Mucosa of descending colon (tissue), 3 donors: Measurements from ENCODE around the gene ZBTB8B. TPM values are rescaled to one million over a fixed set of nuclear protein-coding genes. Genes with fewer than 3 reads are reported as not detected.
A peak's percentile ranks its signal among the peaks of the same experiment; 100 is the strongest.
"Not testable (repeated sequence)": the region's sequence is repeated elsewhere in the genome, so short reads cannot be mapped to it uniquely, and the experiment has no call there.

Source experiments
- ATAC-seq: fragments of 200-7000 bp; cut with Tn5 transposase; one replicate; pipeline ENCODE4 v1.9.1; 2020; ENCODE audit warnings: mild to moderate bottlenecking, moderate library complexity
- DNase-seq, 3 donors: peaks; one replicate each; pipeline ENCODE4 v3.0.0-alpha.2; 2020
- H3K36me3 ChIP-seq: fragments of 200-600 bp; one replicate; pipeline ENCODE4 v1.8.0; 2021; ENCODE audit warnings: low read depth, mild to moderate bottlenecking
- H3K4me1 ChIP-seq: fragments of 200-600 bp; one replicate; pipeline ENCODE4 v1.8.0; 2021; ENCODE audit warnings: low read depth, mild to moderate bottlenecking
- H3K4me3 ChIP-seq: fragments of 200-600 bp; one replicate; pipeline ENCODE4 v1.8.0; 2021; ENCODE audit warnings: mild to moderate bottlenecking
- H3K9me3 ChIP-seq: fragments of 200-600 bp; one replicate; pipeline ENCODE4 v1.8.0; 2021; ENCODE audit warnings: mild to moderate bottlenecking
- intact Hi-C, 2 donors: fragments of 100-400 bp; cut with DNase I in 1 of 2; cut with micrococcal nuclease in 1 of 2; formaldehyde crosslinking; loops; one replicate each; pipeline versions ENCODE4 v1.11.0 to v1.11.1; 2022; cut with DNase I, micrococcal nuclease
- total RNA-seq, 3 donors: library from RNA; stranded (reverse); fragmentation: NEBNext Ultra II Directional in 2 of 3; extraction: Animal tissue kit (Norgen Biotek cat#: 25700) in 2 of 3; gene quantifications; one replicate each; pipeline versions ENCODE4 v1.2.1 to v1.2.4, GENCODE V29; 2021 to 2023
- TF ChIP-seq, protein P1 (sequence below): fragments of 200-600 bp; IDR thresholded peaks from one replicate; pipeline ENCODE4 v1.8.0; 2022; ENCODE audit warnings: antibody characterized with exemption, mild to moderate bottlenecking
- donor health status: DM: no; HTN: no; CAD: no; lungs with moderate emphysema.
- donor health status: DM: no; HTN: no; CAD: no.
- donor health status: DM: no; HTN: yes; CAD: no.

ZBTB8B gene
- total RNA-seq, 3 donors from 2014 or later: 0.03 TPM; not detected in 2

DNA sequence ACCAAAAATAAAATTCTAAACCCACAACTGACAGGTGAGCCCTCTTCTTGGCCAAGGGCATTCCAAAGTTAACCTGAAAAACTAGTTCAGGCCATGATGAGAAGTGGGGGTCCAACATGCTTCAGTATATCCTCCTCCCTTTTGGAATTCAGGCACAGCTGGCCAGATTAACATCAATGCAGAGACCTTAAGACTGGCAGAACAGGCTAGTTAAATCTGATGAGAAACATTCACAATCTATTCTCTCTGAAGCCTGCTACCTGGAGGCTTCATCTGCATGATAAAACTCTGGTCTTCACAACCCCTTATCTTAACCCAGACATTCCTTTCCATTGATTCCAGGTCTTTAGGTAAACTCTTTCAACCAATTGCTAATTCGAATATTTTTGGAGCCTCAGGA lies 26.7 kb upstream of the ZBTB8B start:
- TF ChIP-seq, protein P1, sequence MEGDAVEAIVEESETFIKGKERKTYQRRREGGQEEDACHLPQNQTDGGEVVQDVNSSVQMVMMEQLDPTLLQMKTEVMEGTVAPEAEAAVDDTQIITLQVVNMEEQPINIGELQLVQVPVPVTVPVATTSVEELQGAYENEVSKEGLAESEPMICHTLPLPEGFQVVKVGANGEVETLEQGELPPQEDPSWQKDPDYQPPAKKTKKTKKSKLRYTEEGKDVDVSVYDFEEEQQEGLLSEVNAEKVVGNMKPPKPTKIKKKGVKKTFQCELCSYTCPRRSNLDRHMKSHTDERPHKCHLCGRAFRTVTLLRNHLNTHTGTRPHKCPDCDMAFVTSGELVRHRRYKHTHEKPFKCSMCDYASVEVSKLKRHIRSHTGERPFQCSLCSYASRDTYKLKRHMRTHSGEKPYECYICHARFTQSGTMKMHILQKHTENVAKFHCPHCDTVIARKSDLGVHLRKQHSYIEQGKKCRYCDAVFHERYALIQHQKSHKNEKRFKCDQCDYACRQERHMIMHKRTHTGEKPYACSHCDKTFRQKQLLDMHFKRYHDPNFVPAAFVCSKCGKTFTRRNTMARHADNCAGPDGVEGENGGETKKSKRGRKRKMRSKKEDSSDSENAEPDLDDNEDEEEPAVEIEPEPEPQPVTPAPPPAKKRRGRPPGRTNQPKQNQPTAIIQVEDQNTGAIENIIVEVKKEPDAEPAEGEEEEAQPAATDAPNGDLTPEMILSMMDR: no peak
- intact Hi-C loops: no loop called here
- no peaks in the 10 kb centered on the region for H3K4me1 ChIP-seq
- H3K36me3 ChIP-seq: no peaks in the 10 kb centered on the region
- ATAC-seq (no peak), DNase-seq (no peak)
- no peak overlapping the region for H3K4me3 ChIP-seq
- H3K9me3 ChIP-seq: peaks cover 3% of the 10 kb centered on the region

DNA sequence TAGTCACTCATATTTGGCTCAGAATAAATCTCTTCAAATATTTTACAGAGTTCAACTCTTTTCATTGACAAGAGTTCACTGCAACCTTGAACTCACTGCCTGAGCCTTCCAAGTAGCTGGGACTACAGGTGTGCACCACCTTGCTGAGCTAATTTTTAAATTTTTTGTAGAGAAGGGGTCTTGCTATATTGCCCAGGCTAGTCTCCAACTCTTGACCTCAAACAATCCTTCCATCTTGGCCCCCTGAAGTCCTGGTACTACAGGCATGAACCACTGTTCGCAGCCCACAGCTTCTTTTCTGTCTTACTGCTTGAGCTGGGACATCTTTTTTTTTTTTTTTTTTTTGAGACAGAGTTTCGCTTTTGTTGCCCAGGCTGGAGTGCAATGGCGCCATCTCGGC lies 26.1 kb upstream of the ZBTB8B start:
- H3K9me3 ChIP-seq, DNase-seq, H3K4me3 ChIP-seq, H3K4me1 ChIP-seq, H3K36me3 ChIP-seq, ATAC-seq, intact Hi-C loops: not testable (repeated sequence)

DNA sequence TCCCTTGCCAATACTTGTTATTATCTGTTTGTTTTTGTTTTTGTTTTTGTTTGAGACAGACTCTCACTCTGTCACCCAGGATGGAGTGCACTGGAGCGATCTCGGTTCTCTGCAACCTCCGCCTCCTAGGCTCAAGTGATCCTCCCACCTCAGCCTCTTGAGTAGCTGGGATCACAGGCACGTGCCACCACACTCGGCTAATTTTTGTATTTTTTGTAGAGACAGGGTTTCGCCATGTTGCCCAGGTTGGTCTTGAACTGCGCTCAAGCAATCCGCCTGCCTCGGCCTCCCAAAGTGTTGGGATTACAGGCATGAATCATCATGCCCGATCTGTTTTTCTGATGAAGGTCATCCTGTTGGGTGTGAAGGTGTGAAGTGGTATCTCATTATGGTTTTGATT lies 23.4 kb upstream of the ZBTB8B start:
- ATAC-seq, DNase-seq, H3K4me3 ChIP-seq, H3K9me3 ChIP-seq, H3K4me1 ChIP-seq, intact Hi-C loops, H3K36me3 ChIP-seq: not testable (repeated sequence)

DNA sequence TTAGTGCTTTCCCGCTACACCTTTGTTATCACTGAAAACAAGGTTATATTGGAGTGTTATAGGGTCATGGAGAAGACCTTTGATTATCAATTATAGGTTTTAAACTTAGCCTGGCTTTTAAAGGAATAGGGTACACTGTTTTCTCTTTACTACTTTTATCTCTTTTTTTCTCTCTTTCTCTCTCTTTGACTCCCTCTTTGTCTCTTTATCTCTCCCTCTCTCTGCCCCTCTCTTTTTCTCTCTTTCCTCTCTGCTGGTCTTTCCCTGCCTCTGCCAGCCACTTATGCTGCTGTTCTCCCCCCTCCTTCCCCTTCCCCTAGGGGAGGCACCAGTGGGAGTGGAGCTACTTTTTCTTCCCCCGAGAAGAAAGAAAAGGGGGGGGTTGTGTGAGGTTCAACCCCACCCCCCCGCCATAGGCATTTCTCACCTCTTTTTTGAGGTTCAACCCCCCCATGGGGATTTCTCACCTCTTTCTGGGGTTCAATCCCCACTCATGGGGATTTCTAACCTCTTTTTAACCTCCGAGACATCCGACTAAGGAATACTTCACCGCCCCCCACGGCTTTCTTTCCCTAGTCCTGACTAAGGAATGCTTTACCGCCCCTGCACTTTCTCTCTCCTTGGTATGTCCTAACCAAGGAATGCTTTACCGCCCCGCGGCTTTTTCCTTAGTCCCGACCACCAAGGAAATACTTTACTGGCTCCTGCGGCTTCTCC lies 17.2 kb upstream of the ZBTB8B start:
- H3K36me3 ChIP-seq: no peaks in the 10 kb centered on the region
- no peak for ATAC-seq
- no peaks in the 10 kb centered on the region for H3K4me1 ChIP-seq
- no peak for DNase-seq
- peaks cover 13% of the 10 kb centered on the region for H3K9me3 ChIP-seq
- TF ChIP-seq, protein P1: no peak
- H3K4me3 ChIP-seq: no peak overlapping the region
- intact Hi-C loops: no loop called here

DNA sequence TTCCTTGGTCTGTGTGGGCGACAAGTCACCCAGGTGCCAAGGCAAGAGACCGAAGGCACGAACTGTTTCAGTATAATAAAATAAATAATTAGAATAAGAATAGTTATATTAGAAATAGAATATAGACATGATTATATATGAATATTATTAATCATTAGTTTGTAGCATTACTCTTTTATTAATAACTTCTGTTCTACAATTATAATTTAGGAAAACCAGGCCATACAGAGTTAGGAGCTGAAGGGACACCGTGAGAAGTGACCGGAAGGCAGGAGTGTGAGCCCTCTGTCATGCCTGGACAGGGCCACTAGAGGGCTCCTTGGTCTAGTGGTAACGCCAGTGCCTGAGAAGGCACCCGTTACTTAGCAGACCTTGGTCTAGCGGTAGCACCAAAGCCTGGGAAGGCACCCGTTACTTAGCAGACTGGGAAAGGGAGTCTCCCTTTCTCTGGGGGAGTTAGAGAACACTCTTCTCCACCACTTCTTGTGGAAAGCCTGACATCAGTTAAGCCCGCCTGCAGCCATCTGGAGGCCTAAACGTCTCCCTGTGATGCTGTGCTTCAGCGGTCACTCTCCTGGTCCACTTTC lies 16.6 kb upstream of the ZBTB8B start:
- DNase-seq: peak; percentile 51 to 77 (median 75)
- ATAC-seq, intact Hi-C loops, H3K4me3 ChIP-seq, H3K36me3 ChIP-seq, H3K4me1 ChIP-seq: not testable (repeated sequence)
- TF ChIP-seq, protein P1: peak; percentile 81
- peaks cover 13% of the 10 kb centered on the region for H3K9me3 ChIP-seq

DNA sequence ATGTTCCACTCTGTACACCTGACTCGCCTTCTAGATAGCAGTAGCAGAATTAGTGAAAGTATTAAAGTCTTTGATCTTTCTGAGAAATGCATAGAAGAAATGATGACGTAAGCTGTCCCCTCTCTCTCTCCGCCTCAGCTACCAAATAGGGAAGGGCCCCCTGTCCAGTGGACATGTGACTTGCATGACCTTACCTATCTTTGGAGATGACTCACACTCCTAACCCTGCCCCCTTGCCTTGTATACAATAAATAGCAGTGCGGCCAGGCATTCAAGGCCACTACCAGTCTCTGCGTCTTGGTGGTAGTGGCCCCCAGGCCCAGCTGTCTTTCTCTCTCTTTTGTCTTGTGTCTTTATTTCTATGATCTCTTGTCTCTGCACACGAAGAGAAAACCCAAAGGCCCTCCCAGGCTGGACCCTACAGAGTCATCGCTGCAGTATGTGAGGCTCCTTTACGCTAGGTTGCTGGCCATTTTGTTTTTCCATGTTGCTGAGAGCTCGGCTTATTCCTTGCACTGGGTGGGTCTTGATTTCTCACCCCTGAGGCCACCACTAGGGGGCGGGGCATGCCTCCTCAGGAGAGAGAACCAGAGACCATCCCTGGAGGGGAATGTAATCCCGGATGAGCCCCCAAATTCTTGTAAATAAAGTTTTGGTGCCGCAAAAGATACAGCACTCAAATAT lies 16.0 kb upstream of the ZBTB8B start:
- Histone ChIP-seq H3K4me3 (no peak overlapping the region), H3K4me1 (no peaks in the 10 kb centered on the region), H3K36me3 (no peaks in the 10 kb centered on the region), H3K9me3 (peaks cover 13% of the 10 kb centered on the region)
- no peak for ATAC-seq
- TF ChIP-seq, protein P1: no peak
- intact Hi-C loops: no loop called here
- no peak for DNase-seq

DNA sequence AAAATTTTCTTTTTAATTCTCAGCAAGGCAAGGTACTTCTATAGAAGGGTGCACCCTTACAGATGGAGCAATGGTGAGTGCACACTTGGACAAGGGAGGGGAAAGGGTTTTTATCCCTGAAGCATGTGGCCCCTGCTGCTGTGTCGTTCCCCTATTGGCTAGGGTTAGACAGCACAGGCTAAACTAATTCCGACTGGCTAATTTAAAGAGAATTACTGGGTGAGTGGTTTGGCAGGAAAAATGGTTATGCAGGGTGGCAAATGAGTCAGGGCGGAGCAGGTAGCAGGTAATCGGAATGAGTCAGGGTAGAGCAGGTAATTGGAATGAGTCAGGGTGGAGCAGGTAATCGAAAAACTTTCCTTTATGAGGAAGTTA lies 15.4 kb upstream of the ZBTB8B start:
- H3K4me1 ChIP-seq, H3K36me3 ChIP-seq, ATAC-seq, intact Hi-C loops, H3K4me3 ChIP-seq, DNase-seq: not testable (repeated sequence)
- peaks cover 13% of the 10 kb centered on the region for H3K9me3 ChIP-seq
